GM19452 (cell line): ENCODE measurements around the gene GALNT1.

Source experiments
- ATAC-seq: cut with Tn5 transposase; IDR thresholded peaks from one replicate; pipeline ENCODE4 v1.9.1; 2021; ENCODE audit not compliant: unreplicated experiment

The GALNT1 gene

GRCh38 chr18:35749701-35750100, 168.2 kb downstream of the GALNT1 start:
- no peak for ATAC-seq

GRCh38 chr18:35750929-35751328, 169.4 kb downstream of the GALNT1 start:
- ATAC-seq, result no peak

GRCh38 chr18:35753306-35753910, 171.9 kb downstream of the GALNT1 start:
- no peak for ATAC-seq

- ATAC-seq, result no peak
Measured at GRCh38 chr18:35754464-35754863, 172.9 kb downstream of the GALNT1 start.

- no peak for ATAC-seq
Measured at GRCh38 chr18:35755369-35755768, 173.8 kb downstream of the GALNT1 start.

- ATAC-seq, result no peak
Measured at GRCh38 chr18:35756506-35757117, 175.1 kb downstream of the GALNT1 start.
